ENCODE data around the gene CLHC1. TPM values are rescaled to one million over a fixed set of nuclear protein-coding genes. Genes with fewer than 3 reads are reported as not detected.

Gene CLHC1
- total and polyA plus RNA-seq, 8 donors, result 2.9 to 20.0 (median 7.0) TPM

- no peak for TF ChIP-seq CTCF (IDR thresholded peaks at IDR 0.05)
- FAIRE-seq, result no peak
- H3K9me3 ChIP-seq, result no peaks in the 10 kb centered on the region
- H3K4me1 ChIP-seq, result no peaks in the 10 kb centered on the region
- DNase-seq, result peak in 1 of 6 donors; percentile 51
- intact Hi-C loops (cut with DNase I), result no loop called here
- H3K4me3 ChIP-seq, result no peak overlapping the region
- H3K27me3 ChIP-seq, result no peaks in the 10 kb centered on the region
- 83% methylated on average over 19 of the region's 19 CpGs for WGBS, 2 donors
- no peak overlapping the region for H3K27ac ChIP-seq
- no peak for ATAC-seq
- no peaks in the 10 kb centered on the region for H3K36me3 ChIP-seq
Measured at GRCh38 chr2:55225481-55226020, 6.5 kb downstream of the CLHC1 start.

DNA sequence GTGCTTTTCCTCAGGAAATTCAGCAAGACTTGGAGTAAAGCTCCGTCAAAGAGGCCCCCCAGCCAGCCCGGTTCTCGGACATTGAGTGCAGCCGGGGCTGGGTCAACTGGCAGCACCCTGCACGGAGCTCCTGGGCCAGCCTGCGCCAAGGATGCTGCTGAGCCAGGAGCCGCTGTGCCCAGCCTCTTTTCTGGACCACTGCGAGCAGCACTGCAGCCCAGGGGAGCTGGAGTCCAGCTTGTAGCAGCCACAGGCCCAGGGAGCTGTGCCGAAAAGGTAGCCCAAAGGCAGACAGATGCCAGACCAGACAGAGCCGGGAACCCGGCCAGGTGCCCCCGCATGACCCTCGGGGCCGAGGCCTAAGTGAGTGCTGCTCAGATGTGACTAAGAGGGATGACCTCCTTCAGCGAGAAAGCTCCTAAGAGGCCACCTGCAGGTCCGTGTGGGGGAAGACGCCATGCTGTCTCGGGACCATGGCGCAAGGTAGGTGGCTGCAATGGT lies 7.3 kb downstream of the CLHC1 start:
- FAIRE-seq (no peak), ATAC-seq (no peak), DNase-seq (peak in 3 of 6 donors; percentile 16 to 79 (median 36))
- no peaks in the 10 kb centered on the region for H3K27me3 ChIP-seq
- intact Hi-C loops (cut with DNase I), result no loop called here
- no peak overlapping the region for H3K4me3 ChIP-seq
- H3K36me3 ChIP-seq, result no peaks in the 10 kb centered on the region
- H3K9me3 ChIP-seq, result no peaks in the 10 kb centered on the region
- H3K4me1 ChIP-seq, result no peaks in the 10 kb centered on the region
- H3K27ac ChIP-seq, result no peak overlapping the region
- WGBS, 2 donors, result 75 to 78% methylated on average over 19 of the region's 19 CpGs
- no peak for TF ChIP-seq CTCF (IDR thresholded peaks at IDR 0.05)

GRCh38 chr2:55223958-55224760 lies 7.9 kb downstream of the CLHC1 start:
- H3K36me3 ChIP-seq, result no peaks in the 10 kb centered on the region
- TF ChIP-seq CTCF (IDR thresholded peaks at IDR 0.05), result no peak
- ATAC-seq (peak; percentile 10 to 18 (median 12)), DNase-seq (peak in 4 of 6 donors; percentile 8 to 62 (median 24)), FAIRE-seq (no peak)
- H3K27ac ChIP-seq, result peak overlapping the region; percentile 61 to 84 (median 75)
- intact Hi-C loops (cut with DNase I), result no loop called here
- 87 to 89% methylated on average over 25 of the region's 25 CpGs for WGBS, 2 donors
- no peaks in the 10 kb centered on the region for H3K4me1 ChIP-seq
- H3K4me3 ChIP-seq, result peak overlapping the region in 3 of 4 donors; percentile 33 to 84 (median 82)
- H3K9me3 ChIP-seq, result no peaks in the 10 kb centered on the region
- no peaks in the 10 kb centered on the region for H3K27me3 ChIP-seq

DNA sequence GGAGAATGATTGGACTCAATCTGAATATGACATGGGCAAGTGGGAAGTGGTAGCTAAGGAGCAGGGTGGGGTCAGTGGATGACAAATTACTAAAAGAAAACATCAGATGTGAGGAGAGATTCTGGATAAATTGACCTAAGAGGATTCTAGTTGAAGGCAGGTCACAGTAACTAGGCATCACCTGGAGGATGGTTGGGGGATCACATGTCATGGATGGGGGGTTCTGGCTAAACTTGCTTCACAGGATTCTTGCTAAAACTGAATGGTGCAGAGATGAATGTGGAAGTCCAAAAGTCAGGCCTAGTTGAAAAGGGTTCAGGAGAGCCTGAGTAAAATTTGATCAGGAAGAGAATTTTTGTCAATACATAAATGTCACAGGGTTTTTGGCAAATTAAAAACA lies 18.3 kb downstream of the CLHC1 start:
- DNase-seq (no peak), FAIRE-seq (no peak), ATAC-seq (no peak)
- TF ChIP-seq CTCF (IDR thresholded peaks at IDR 0.05), result no peak
- Histone ChIP-seq H3K27ac (no peak overlapping the region), H3K4me1 (no peaks in the 10 kb centered on the region), H3K27me3 (no peaks in the 10 kb centered on the region), H3K4me3 (no peak overlapping the region), H3K9me3 (no peaks in the 10 kb centered on the region), H3K36me3 (no peaks in the 10 kb centered on the region)
- intact Hi-C loops (cut with DNase I), result no loop called here

DNA sequence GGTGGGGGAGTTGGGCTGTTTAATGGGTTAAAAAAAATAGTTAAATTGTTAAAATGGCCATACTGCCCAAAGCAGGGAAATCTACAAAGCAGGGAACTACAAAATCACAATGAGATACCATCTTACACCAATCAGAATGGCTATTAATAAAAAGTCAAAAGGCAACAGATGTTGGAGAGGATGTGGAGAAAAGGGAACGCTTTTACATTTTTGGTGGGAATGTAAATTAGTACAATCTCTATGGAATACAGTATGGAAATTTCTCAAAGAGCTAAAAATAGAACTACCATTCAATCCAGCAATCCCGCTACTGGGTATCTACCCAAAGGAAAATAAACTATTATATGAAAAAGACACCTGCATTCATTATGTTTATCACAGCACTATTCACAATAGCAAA lies 27.1 kb downstream of the CLHC1 start:
- no peak for TF ChIP-seq CTCF (IDR thresholded peaks at IDR 0.05)
- Histone ChIP-seq H3K4me3 (no peak overlapping the region), H3K27me3 (no peaks in the 10 kb centered on the region), H3K4me1 (no peaks in the 10 kb centered on the region), H3K27ac (no peak overlapping the region), H3K36me3 (no peaks in the 10 kb centered on the region), H3K9me3 (no peaks in the 10 kb centered on the region)
- DNase-seq, result no peak
- FAIRE-seq, result no peak
- WGBS, 2 donors, result 98% methylated on average over 2 of the region's 2 CpGs
- no peak for ATAC-seq
- intact Hi-C loops (cut with DNase I), result no loop called here
